CD4-positive, alpha-beta T cell treated with Interferon gamma for 1 hour (primary cell): ENCODE results near the gene SRRT.
"Not testable (repeated sequence)": the region's sequence is repeated elsewhere in the genome, so short reads cannot be mapped to it uniquely, and the experiment has no call there.

Experiments
- DNase-seq: peaks from one replicate; pipeline ENCODE4 v3.0.0-alpha.2; 2020

SRRT gene

GRCh38 chr7:100874577-100875355, at the start of gene SRRT:
Gene SRRT, plus strand, starts transcription at chr7:100875103. Its CDS starts 488 bp downstream, at chr7:100875591.
- DNase-seq, result peak; percentile 97

- no peak for DNase-seq
Measured at GRCh38 chr7:100825215-100825671, 49.7 kb upstream of the SRRT start.

GRCh38 chr7:100825751-100826513, 49.0 kb upstream of the SRRT start:
- no peak for DNase-seq

GRCh38 chr7:100826514-100827329, 48.2 kb upstream of the SRRT start:
- DNase-seq, result no peak

GRCh38 chr7:100827330-100828226, 47.3 kb upstream of the SRRT start, which contains the start of gene EPHB4:
Gene EPHB4, minus strand, starts transcription at chr7:100827523. Its CDS starts 493 bp downstream, at chr7:100827030.
- no peak for DNase-seq

- DNase-seq, result no peak
Measured at GRCh38 chr7:100829150-100829716, 45.7 kb upstream of the SRRT start.

GRCh38 chr7:100830396-100830795, 44.5 kb upstream of the SRRT start:
- no peak for DNase-seq

GRCh38 chr7:100832281-100832633, 42.6 kb upstream of the SRRT start:
- no peak for DNase-seq

GRCh38 chr7:100835903-100836811, 38.7 kb upstream of the SRRT start:
- no peak for DNase-seq

GRCh38 chr7:100836812-100837098, 38.1 kb upstream of the SRRT start:
- no peak for DNase-seq

- DNase-seq, result peak; percentile 79
Measured at GRCh38 chr7:100837099-100837836, 37.6 kb upstream of the SRRT start.

- DNase-seq, result no peak
Measured at GRCh38 chr7:100839361-100839760, 35.5 kb upstream of the SRRT start.

- no peak for DNase-seq
Measured at GRCh38 chr7:100840470-100841100, 34.3 kb upstream of the SRRT start.

- no peak for DNase-seq
Measured at GRCh38 chr7:100847360-100847759, 27.5 kb upstream of the SRRT start.

- DNase-seq, result peak; percentile 79
Measured at GRCh38 chr7:100852048-100852872, 22.6 kb upstream of the SRRT start, which contains the start of gene SLC12A9. Gene SLC12A9, plus strand, starts transcription at chr7:100852713. Its CDS starts 1,485 bp downstream, at chr7:100854198.

GRCh38 chr7:100854146-100854895, 20.6 kb upstream of the SRRT start:
- no peak for DNase-seq

- not testable (repeated sequence) for DNase-seq
Measured at GRCh38 chr7:100854899-100855298, 20.0 kb upstream of the SRRT start.

- DNase-seq, result no peak
Measured at GRCh38 chr7:100855515-100855914, 19.4 kb upstream of the SRRT start.
